GM18519 (cell line): ENCODE measurements around the gene ZNF429.
A peak's percentile ranks its signal among the peaks of the same experiment; 100 is the strongest.
"Not testable (repeated sequence)": the region's sequence is repeated elsewhere in the genome, so short reads cannot be mapped to it uniquely, and the experiment has no call there.

Source experiments
- ATAC-seq: cut with Tn5 transposase; IDR thresholded peaks from one replicate; pipeline ENCODE4 v1.9.1; 2021; ENCODE audit warnings: mild to moderate bottlenecking, moderate library complexity; ENCODE audit not compliant: unreplicated experiment, low FRiP score

Gene ZNF429

DNA sequence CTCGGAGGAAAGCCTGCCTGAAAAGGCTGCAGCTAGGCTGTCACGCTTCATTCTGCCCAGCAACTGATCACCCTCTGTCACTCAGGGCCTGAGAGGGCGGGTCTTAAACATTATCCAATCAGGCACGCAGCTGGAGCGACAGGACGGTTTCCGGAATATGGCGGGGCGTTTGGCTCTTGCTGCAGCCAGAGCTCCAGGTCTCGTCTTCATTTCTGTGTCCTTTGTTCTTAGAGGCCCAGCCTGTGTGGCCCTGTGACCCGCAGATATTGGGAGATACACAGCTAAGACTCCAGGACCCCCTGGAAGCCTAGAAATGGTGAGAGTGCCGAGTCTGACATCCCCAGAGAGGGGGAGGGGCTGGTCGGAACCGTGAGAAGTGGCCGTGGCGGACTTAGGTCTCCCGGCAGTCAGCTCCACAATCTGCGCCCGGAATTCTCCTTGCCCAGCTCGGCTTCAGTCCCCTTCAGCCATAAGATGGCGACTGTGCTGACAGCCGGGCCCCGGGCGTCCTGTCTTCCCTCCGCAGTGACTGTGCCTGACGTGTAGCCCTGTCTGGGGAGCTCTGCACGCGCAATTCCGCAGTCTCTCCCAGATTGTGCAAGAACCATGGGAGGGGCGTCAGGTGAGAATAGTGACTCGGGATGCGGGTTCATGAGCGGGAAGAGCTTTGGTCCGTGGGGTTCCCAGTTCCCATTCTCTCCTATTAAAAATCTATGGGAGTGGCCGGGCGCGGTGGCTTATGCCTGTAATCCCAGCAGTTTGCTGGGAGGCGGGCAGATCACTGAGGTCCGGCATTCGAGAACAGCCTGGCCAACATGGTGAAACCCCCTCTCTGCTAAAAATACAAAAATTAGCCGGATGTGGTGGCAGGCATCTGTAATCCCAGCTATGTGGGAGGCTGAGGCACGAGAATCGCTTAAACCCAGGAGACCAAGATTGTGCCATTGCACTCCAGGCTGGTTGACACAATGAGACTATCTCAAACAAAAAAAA, at the start of gene ZNF429:
Gene ZNF429 (plus strand): TSS at position 144 of the 993 bp plus-strand sequence. CDS start 170 bp downstream, at position 314.
- ATAC-seq: peak; percentile 99

DNA sequence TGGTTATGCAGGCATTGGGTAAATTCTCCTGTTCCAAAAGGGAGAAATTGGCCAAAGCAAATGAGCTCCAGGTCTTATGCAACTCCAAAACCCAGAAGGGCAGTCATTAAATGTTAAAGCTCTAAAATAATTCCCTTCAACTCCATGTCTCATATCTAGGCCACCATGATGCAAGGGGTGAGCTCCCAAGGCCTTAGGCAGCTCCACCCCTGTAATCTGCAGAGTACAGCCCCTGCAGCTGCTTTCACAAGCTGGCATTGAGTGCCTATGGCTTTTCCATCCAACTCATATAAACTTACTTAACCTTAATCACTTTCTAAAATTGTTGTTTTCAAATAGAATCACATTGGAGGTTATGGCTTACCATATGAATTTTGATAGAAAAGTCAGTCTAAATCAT, 44.7 kb upstream of the ZNF429 start:
- ATAC-seq: no peak

DNA sequence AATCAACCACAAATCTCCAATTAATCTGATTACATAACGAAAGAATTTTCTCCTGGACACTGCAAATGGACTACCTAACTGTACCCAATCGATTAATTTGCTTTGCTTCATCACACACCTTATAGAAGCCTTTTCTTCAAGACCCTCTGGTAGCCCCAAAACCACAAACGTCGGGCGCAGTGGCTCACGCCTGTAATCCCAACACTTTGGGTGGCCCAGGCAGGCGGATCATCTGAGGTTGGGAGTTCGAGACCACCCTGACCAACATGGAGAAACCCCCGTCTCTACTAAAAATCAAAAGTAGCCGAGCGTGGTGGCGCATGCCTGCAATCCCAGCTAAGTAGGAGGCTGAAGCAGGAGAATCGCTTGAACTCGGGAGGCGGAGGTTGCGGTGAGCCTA, 42.9 kb upstream of the ZNF429 start:
- no peak for ATAC-seq

- ATAC-seq: no peak
Observed at GRCh38 chr19:21463449-21464105, 41.8 kb upstream of the ZNF429 start.

- no peak for ATAC-seq
Observed at GRCh38 chr19:21466627-21467026, 38.8 kb upstream of the ZNF429 start.

- no peak for ATAC-seq
Observed at GRCh38 chr19:21468791-21469190, 36.6 kb upstream of the ZNF429 start.

DNA sequence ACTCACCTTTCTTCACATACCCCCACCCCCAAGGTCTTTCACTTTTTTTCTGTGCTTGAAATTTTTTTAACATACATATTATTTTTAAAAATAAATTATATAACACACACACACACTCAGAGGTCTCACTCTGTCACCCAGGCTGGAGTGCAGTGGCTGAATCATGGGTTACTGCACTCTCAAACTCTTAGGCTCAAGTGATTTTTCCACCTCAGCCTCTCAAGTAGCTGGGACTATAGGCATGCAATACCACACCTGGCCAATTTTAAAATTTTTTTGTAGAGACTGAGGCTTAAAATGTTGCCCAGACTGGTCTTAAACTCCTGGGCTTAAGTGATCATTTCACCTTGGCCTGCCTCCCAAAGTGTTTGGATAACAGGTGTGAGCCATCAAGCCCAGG, 32.9 kb upstream of the ZNF429 start:
- no peak for ATAC-seq

DNA sequence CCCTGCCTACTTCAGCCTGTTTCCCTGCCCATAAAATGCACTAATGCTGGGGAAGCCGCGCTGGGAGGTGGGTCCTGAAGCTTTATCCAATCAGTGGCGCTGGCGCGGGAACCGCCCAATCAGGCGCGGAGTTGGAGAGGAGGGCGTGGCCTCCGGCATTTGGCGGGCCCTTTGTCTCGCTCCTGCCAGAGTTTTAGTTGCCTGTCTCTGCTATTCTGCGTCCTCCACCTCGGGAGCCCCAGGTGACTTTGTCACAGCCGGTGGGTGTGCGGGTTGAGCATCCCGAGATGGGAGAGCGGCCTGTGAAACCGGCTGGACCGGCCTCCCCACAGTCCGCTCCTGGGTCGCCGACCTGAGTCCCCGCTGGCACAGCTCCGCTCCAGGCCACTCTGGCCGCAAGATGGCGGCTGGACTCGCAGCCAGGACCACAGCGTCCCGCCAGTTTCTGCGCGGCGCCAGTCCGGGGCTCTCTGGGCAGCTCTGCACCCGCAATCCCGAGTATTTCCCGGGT, 30.7 kb upstream of the ZNF429 start:
- peak; percentile 79 for ATAC-seq

DNA sequence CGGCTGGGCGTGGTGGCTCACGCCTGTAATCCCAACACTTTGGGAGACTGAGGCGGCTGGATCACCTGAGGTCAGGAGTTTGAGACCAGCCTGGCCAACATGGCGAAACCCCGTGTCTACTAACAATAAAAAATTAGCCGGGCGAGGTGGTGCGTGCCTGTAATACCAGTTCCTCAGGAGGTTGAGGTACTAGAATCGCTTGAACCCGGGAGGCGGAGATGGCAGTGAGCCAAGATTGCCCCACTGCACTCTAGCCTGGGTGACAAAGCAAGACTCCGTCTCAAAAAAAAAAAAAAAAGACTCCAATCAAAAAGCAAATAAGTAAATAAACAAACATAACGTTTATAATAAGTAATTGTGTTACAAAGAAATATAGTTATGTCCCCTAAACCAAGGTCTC, 23.0 kb upstream of the ZNF429 start:
- not testable (repeated sequence) for ATAC-seq

GRCh38 chr19:21482863-21483276, 22.5 kb upstream of the ZNF429 start:
- ATAC-seq: no peak

DNA sequence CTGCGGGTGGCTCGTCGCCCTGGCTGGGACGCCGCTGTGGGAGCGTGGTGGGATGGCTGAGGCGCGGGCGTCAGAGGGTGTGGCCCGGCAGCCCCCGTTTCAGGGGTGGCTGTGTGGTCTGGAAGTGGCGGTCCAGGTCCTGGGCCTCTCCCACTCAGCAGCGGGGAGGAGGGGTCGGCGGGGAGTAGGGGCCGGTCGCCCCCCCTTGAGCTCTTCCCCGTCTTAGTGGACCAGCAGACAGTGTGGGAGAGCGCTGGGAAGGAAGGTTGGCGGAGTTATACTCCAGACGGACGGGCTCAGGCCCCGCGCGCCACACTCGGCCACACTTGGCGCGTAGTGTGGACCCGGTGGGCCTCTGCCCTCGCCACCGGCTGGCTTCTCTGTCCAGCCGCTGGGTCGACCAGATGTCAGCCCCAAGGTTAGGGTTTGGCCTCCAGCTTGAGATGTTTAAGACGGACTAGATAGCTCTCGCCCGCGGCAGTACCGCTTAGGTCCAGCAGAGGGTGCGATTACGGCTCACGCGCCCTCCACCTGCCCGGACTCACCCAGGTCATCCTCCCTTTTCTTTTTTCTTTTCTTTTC, 21.7 kb upstream of the ZNF429 start:
- no peak for ATAC-seq

DNA sequence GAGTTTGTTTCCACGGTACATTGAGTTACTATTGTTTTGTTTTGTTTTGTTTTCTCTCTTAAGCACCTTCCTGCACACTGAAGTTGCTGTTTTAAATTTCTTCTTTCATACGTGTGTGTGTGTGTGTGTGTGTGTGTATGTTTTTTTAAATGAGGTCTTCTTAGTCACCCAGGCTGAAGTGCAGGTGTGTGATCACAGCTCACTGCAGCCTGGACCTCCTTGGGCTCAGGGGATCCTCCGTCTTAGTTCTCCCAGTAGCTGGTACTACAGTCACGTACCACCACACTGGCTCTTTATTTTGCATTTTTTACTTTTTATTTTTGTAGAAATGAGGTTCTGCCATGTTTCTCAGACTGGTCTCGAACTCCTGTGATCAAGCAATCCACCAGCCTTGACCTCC, 20.8 kb upstream of the ZNF429 start:
- no peak for ATAC-seq

GRCh38 chr19:21485926-21486325, 19.5 kb upstream of the ZNF429 start:
- ATAC-seq: no peak

- no peak for ATAC-seq
Observed at GRCh38 chr19:21487969-21488368, 17.4 kb upstream of the ZNF429 start.

DNA sequence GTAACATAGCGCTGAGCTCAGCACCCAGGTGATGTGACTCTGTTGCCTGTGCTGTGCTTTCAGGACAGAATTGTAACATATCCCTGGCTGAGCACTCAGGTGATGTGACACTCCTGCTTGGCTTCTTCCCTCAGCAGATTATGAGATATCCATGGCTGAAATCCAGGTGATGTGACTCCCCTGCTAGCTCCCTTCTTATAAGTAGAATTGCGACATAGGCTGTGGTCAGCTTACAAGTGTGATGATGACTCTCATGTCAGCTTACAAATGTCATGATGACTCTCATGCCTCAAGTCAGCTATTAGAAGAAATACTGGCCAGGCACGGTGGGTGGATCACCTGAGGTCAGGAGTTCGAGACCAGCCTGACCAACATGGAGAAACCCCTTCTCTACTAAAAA, 14.3 kb upstream of the ZNF429 start:
- no peak for ATAC-seq

- ATAC-seq: no peak
Observed at GRCh38 chr19:21492947-21493906, 12.2 kb upstream of the ZNF429 start.

DNA sequence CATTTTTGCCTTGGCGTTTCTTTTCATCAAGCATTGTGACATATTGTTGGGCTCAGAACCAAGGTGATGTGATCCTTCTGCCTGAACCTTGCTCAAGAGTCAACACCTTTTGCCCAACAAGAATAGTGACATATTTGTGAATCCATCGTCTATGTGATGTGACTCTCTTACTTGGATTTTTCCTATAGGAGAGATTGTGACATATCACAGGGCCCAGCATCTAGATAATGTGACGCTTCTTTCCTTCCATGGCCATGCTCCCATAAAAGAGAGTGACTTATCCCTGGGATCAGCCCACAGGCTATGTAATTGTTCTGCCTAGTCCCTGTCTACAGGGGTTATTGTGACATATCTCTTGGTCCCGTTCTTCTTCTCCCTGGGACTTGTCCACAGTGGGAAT, 8.5 kb upstream of the ZNF429 start:
- ATAC-seq: no peak

- ATAC-seq: no peak
Observed at GRCh38 chr19:21498651-21499050, 6.8 kb upstream of the ZNF429 start.

DNA sequence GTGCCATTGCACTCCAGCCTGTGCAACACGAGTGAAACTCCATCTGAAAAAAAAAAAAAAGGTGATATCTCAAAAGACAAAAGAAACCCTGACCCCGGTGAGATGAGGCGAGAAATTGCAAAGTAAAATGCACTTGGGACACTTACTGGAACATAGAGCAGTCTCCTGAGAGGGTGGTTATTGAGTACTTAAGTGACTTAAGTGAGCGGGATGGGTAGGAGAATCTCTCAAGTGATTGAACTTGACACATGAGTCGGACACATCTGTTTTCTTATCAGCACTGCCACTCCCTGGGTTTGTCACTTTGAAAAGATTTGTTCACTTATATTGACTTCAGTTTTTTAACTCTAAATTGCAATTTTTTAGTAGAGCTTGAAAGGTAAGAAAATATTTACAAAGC, 2.8 kb downstream of the ZNF429 start:
- ATAC-seq: no peak

GRCh38 chr19:21511058-21511457, 5.7 kb downstream of the ZNF429 start:
- not testable (repeated sequence) for ATAC-seq
